K562 (cell line): ENCODE data around the gene RABL3. TPM values are rescaled to one million over a fixed set of nuclear protein-coding genes. Genes with fewer than 3 reads are reported as not detected.
A peak's percentile ranks its signal among the peaks of the same experiment; 100 is the strongest.

Experiments
- ATAC-seq: fragments of 200-7000 bp; cut with Tn5 transposase; 3 replicates; pipeline ENCODE4 v1.9.1; 2020; ENCODE audit warnings: moderate library complexity
- BruUV-seq: library from RNA; stranded (reverse); fragments of 400-500 nt; replicated peaks from 2 replicates; lab custom pipeline; 2021; lab: Mats Ljungman, UMichigan
- CTCF ChIA-PET: fragments of 300-600 bp; formaldehyde crosslinking; extraction: SDS; loops from one replicate; lab custom pipeline; 2021; ENCODE audit warnings: low intra/inter-chr PET ratio; lab: Yijun Ruan, JAX
- POLR2A ChIA-PET: fragments of 300-600, 350-650 bp; sonication (Branson Sonifier 250); formaldehyde crosslinking; extraction: SDS; loops from one replicate; lab custom pipeline; 2021; ENCODE audit warnings: antibody characterized with exemption, inconsistent platforms; lab: Yijun Ruan, JAX
- DNase-seq, 4 experiments: peaks; one replicate each; pipeline versions ENCODE4 v3.0.0 to v3.0.0-alpha.2; 2011 to 2018; ENCODE audit warnings: low spot score in 3 of 4, mixed read lengths in 3 of 4; ENCODE audit errors: extremely low read depth in 1 of 4
- FAIRE-seq: peaks from 2 replicates; lab custom pipeline; 2011; peaks lifted over from hg19 to GRCh38; lab: Jason Lieb, UNC
- H2AFZ ChIP-seq: 2 replicates; pipeline ENCODE4 v1.6.0; 2011; ENCODE audit warnings: low read depth, low read length, control low read depth, inconsistent platforms
- H3K27ac ChIP-seq: fragments of 200-600 bp; 3 replicates; pipeline ENCODE4 v1.8.0; 2011; ENCODE audit warnings: low read depth, mild to moderate bottlenecking, control low read depth, inconsistent platforms, low read length, moderate library complexity, mixed read lengths; ENCODE audit errors: extremely low read depth
- H3K27me3 ChIP-seq, 2 experiments: fragments of 300-600 bp in 1 of 2; 2 replicates in 1 of 2; 3 replicates in 1 of 2; pipeline versions ENCODE4 v1.6.0 to v1.8.0; 2011; ENCODE audit warnings: inconsistent platforms in 2 of 2, low read length in 2 of 2, mild to moderate bottlenecking in 1 of 2, mixed read lengths in 1 of 2, moderate library complexity in 1 of 2; ENCODE audit not compliant: control insufficient read depth in 2 of 2, insufficient read depth in 2 of 2
- H3K36me3 ChIP-seq: fragments of 300-600 bp; 3 replicates; pipeline ENCODE4 v1.8.0; 2011; ENCODE audit warnings: mild to moderate bottlenecking, low read length, inconsistent platforms; ENCODE audit not compliant: control insufficient read depth, insufficient read depth
- H3K4me1 ChIP-seq, 2 experiments: fragments of 200-600 bp in 1 of 2; replicated peaks in 1 of 2; 2 replicates in 1 of 2; 3 replicates in 1 of 2; pipeline versions ENCODE4 v1.5.1 to v1.8.0; 2011; ENCODE audit warnings: inconsistent platforms in 2 of 2, low read length in 2 of 2, mild to moderate bottlenecking in 1 of 2, mixed read lengths in 1 of 2, moderate library complexity in 1 of 2; ENCODE audit not compliant: control insufficient read depth in 2 of 2, insufficient read depth in 2 of 2
- H3K4me2 ChIP-seq: 2 replicates; pipeline ENCODE4 v1.6.1; 2011; ENCODE audit warnings: low read length, control low read depth, inconsistent platforms, mixed read lengths; ENCODE audit not compliant: insufficient read depth
- H3K4me3 ChIP-seq: fragments of 200-600 bp; sonication (generic), shearing (Covaris generic); 2 replicates; pipeline ENCODE4 v1.5.1; 2016; ENCODE audit warnings: control low read depth, inconsistent platforms
- H3K79me2 ChIP-seq: fragments of 200-600 bp; 3 replicates; pipeline ENCODE4 v1.8.0; 2011; ENCODE audit warnings: low read length, inconsistent platforms; ENCODE audit not compliant: control insufficient read depth, insufficient read depth
- H3K9ac ChIP-seq, 2 experiments: 2 replicates each; pipeline versions ENCODE4 v1.6.0 to v1.6.1; 2011; ENCODE audit warnings: low read depth in 2 of 2, low read length in 2 of 2, control low read depth in 1 of 2, inconsistent platforms in 1 of 2, mild to moderate bottlenecking in 1 of 2, mixed read lengths in 1 of 2; ENCODE audit not compliant: insufficient read depth in 1 of 2
- H3K9me1 ChIP-seq: one replicate; pipeline ENCODE4 v1.6.0; 2011; ENCODE audit warnings: inconsistent platforms, mild to moderate bottlenecking, low read length, moderate library complexity; ENCODE audit not compliant: control insufficient read depth, insufficient read depth
- H3K9me3 ChIP-seq: replicated peaks from 2 replicates; pipeline ENCODE4 v1.5.1; 2011; ENCODE audit warnings: low read depth, low read length, inconsistent platforms; ENCODE audit not compliant: control insufficient read depth, insufficient read depth
- H4K20me1 ChIP-seq: replicated peaks from 2 replicates; pipeline ENCODE4 v1.6.1; 2011; ENCODE audit warnings: low read length, inconsistent platforms, mixed read lengths; ENCODE audit not compliant: control insufficient read depth, insufficient read depth
- C11orf30 ChIP-seq: fragments of 450-650 bp; IDR thresholded peaks from 2 replicates; pipeline ENCODE4 v1.6.1; 2016; ENCODE audit warnings: low read depth, mild to moderate bottlenecking
- E2F8 ChIP-seq: fragments of 450-650 bp; IDR thresholded peaks from 2 replicates; pipeline ENCODE4 v1.7.1; 2018; ENCODE audit warnings: mild to moderate bottlenecking, low read depth; ENCODE audit not compliant: partially characterized antibody
- EGR1 ChIP-seq: fragments of 450-650 bp; conservative IDR thresholded peaks from 2 replicates; pipeline ENCODE4 v1.6.1; 2017; ENCODE audit warnings: mild to moderate bottlenecking
- MAFG ChIP-seq: fragments of 450-650 bp; conservative IDR thresholded peaks from 2 replicates; pipeline ENCODE4 v1.6.1; 2016; ENCODE audit warnings: missing genetic modification characterization, missing compliant biosample characterization
- ZNF316 ChIP-seq: fragments of 450-650 bp; IDR thresholded peaks from 2 replicates; pipeline ENCODE4 v1.6.1; 2016
- WGBS: fragments of 100-300 bp; shearing (Covaris generic); methylation state at CpG from one replicate; pipeline ENCODE4 v1.1.6; 2016; ENCODE audit warnings: low coverage, mixed read lengths; ENCODE audit not compliant: insufficient coverage; ENCODE audit errors: missing lambda C conversion rate; 5-methylcytosine and 5-hydroxymethylcytosine counted together
- in situ Hi-C: fragments of 300-500 bp; cut with MboI; formaldehyde crosslinking; loops from 4 replicates; pipeline ENCODE4 v1.15.0; 2018; ENCODE audit warnings: inconsistent platforms, mixed read lengths
- intact Hi-C: fragments of 100-400 bp; cut with micrococcal nuclease; formaldehyde crosslinking; loops from 2 replicates; pipeline ENCODE4 v1.14.2; 2022
- polyA plus RNA-seq, 8 experiments: library from polyadenylated mRNA; depleted of rRNA in 4 of 8; stranded (reverse) in 5 of 8; unstranded in 3 of 8; fragments of >200 nt; fragmentation: Nextera tagmentation in 2 of 8; fragmentation: Illumina TruSeq in 1 of 8; extraction: Ambion mirVana in 2 of 8; extraction: Trizol in 1 of 8; gene quantifications; 2 replicates each; pipeline versions ENCODE4 v1.2.1 to v1.2.3, GENCODE V29; 2011 to 2014; ENCODE audit warnings: inconsistent platforms in 1 of 8, missing spikeins in 1 of 8
- total RNA-seq, 7 experiments: library from RNA; depleted of rRNA in 6 of 7; stranded (reverse); fragments of >200 nt in 6 of 7; fragmentation: Illumina TruSeq in 2 of 7; extraction: Trizol in 2 of 7; gene quantifications; 2 replicates each; pipeline versions ENCODE4 v1.2.1 to v1.2.3, GENCODE V29; 2011 to 2021; ENCODE audit warnings: low replicate concordance in 1 of 7
- TF ChIP-seq, protein P1 (sequence below): fragments of 450-650 bp; formaldehyde crosslinking; IDR thresholded peaks from 2 replicates; pipeline ENCODE4 v1.4.0; 2020; ENCODE audit warnings: mild to moderate bottlenecking

RABL3 gene
- total and polyA plus RNA-seq, 9 of the 15 experiments (the other 6 are each of a cell fraction or from before 2014, with no cell fraction given) = 6.5 to 30.7 (median 12.3) TPM

- TF ChIP-seq E2F8 (no peak), EGR1 (no peak)
Observed at GRCh38 chr3:120753810-120754209, 11.5 kb upstream of the RABL3 start (continued).

- CTCF ChIA-PET = no interaction called here
- Histone ChIP-seq H3K9ac (no peak overlapping the region), H3K4me1 (no peaks in the 10 kb centered on the region), H3K4me2 (no peak overlapping the region), H3K9me3 (no peaks in the 10 kb centered on the region), H4K20me1 (no peaks in the 10 kb centered on the region), H3K27ac (no peak overlapping the region), H3K9me1 (no peaks in the 10 kb centered on the region), H3K4me3 (no peak overlapping the region), H3K36me3 (peaks cover 24% of the 10 kb centered on the region; the same call in 2 of the 3 replicates), H3K27me3 (no peaks in the 10 kb centered on the region), H3K79me2 (peaks cover 37% of the 10 kb centered on the region), H2AFZ (no peak overlapping the region)
- DNase-seq = no peak
- intact Hi-C loops = no loop called here
- 77% methylated on average over 2 of the region's 2 CpGs for WGBS
- in situ Hi-C loops = no loop called here
- POLR2A ChIA-PET = no interaction called here
- BruUV-seq = no TSS peak
- TF ChIP-seq MAFG = peak; percentile 32; the same call in 1 of the 2 replicates
- TF ChIP-seq ZNF316 = peak; percentile 77
- TF ChIP-seq, protein P1, sequence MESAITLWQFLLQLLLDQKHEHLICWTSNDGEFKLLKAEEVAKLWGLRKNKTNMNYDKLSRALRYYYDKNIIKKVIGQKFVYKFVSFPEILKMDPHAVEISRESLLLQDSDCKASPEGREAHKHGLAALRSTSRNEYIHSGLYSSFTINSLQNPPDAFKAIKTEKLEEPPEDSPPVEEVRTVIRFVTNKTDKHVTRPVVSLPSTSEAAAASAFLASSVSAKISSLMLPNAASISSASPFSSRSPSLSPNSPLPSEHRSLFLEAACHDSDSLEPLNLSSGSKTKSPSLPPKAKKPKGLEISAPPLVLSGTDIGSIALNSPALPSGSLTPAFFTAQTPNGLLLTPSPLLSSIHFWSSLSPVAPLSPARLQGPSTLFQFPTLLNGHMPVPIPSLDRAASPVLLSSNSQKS (CRISPR knock-in tag) = no peak
- peak; percentile 54; the same call in 1 of the 2 replicates for TF ChIP-seq C11orf30
- FAIRE-seq = no peak
- no peak for ATAC-seq
Observed at GRCh38 chr3:120752865-120753264, 10.5 kb upstream of the RABL3 start.
